ENCODE measurements around the gene SORCS2. TPM values are rescaled to one million over a fixed set of nuclear protein-coding genes. Genes with fewer than 3 reads are reported as not detected.

Gene SORCS2
- total RNA-seq, 1 donor from 2014 or later: 7.2 TPM

GRCh38 chr4:7431696-7432530 is 239.6 kb downstream of the SORCS2 start:
- Histone ChIP-seq H3K4me3 (no peak overlapping the region), H3K9me3 (no peaks in the 10 kb centered on the region), H3K36me3 (no peaks in the 10 kb centered on the region), H3K4me1 (no peaks in the 10 kb centered on the region), H3K27me3 (no peaks in the 10 kb centered on the region), H3K27ac (no peak overlapping the region)
- peak; percentile 23 for ATAC-seq
- TF ChIP-seq, protein P1, sequence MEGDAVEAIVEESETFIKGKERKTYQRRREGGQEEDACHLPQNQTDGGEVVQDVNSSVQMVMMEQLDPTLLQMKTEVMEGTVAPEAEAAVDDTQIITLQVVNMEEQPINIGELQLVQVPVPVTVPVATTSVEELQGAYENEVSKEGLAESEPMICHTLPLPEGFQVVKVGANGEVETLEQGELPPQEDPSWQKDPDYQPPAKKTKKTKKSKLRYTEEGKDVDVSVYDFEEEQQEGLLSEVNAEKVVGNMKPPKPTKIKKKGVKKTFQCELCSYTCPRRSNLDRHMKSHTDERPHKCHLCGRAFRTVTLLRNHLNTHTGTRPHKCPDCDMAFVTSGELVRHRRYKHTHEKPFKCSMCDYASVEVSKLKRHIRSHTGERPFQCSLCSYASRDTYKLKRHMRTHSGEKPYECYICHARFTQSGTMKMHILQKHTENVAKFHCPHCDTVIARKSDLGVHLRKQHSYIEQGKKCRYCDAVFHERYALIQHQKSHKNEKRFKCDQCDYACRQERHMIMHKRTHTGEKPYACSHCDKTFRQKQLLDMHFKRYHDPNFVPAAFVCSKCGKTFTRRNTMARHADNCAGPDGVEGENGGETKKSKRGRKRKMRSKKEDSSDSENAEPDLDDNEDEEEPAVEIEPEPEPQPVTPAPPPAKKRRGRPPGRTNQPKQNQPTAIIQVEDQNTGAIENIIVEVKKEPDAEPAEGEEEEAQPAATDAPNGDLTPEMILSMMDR (IDR thresholded peaks at IDR 0.05): no peak
- peak; percentile 70 for DNase-seq
- intact Hi-C loops (cut with DNase I): no loop called here

- DNase-seq (peak; percentile 58), ATAC-seq (no peak)
- intact Hi-C loops (cut with DNase I): no loop called here
- TF ChIP-seq, protein P1 (IDR thresholded peaks at IDR 0.05): no peak
- Histone ChIP-seq H3K27ac (no peak overlapping the region), H3K36me3 (no peaks in the 10 kb centered on the region), H3K4me1 (no peaks in the 10 kb centered on the region), H3K27me3 (no peaks in the 10 kb centered on the region), H3K4me3 (no peak overlapping the region), H3K9me3 (no peaks in the 10 kb centered on the region)
These were observed 240.4 kb downstream of the SORCS2 start for GRCh38 chr4:7432531-7433375.

DNA sequence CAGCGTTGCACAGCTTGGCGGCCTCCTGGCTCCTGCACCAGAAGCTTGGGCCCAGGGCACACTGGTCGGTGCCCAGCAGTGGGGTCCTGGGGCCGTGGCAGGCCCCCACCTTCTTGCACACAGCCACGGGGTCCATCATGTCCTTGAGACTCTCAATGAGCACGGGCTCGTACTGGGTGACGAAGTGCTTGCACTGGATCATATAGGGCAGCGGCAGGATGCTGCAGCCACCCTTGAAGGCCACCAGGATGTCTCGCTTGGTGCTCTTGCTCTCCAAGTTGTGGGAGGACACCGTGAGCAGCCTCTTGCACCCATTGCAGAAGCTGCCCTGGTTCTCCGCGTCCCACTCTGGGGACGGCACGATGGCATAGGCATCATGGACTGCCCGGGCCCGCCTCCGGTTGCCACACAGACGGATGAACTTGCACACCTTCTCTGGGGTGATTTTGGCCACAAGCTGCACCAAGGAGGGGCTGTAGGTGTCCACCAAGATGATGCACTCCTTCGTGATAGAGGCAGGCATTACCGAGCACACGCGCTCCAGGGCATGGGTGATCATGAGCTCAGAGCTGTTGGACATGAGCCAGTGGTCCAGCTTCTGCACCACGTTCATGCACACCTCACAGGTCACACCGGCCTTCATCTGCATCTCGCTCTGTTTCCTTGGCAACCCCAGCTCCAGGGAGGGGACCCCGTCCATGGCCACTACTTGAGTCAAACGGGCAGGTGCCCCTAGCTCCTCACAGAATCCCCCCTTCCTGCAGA is 241.2 kb downstream of the SORCS2 start:
- H3K27ac ChIP-seq: no peak overlapping the region
- H3K4me3 ChIP-seq: no peak overlapping the region
- intact Hi-C loops (cut with DNase I): no loop called here

GRCh38 chr4:7434141-7434765 is 241.9 kb downstream of the SORCS2 start:
- no peak overlapping the region for H3K27ac ChIP-seq
- H3K4me3 ChIP-seq: no peak overlapping the region
- DNase-seq: no peak

More for the DNA sequence above, 241.2 kb downstream of the SORCS2 start:
- ATAC-seq (no peak), DNase-seq (no peak)
- Histone ChIP-seq H3K36me3 (no peaks in the 10 kb centered on the region), H3K27me3 (no peaks in the 10 kb centered on the region), H3K4me1 (no peaks in the 10 kb centered on the region), H3K9me3 (no peaks in the 10 kb centered on the region)
- TF ChIP-seq, protein P1 (IDR thresholded peaks at IDR 0.05): no peak

More at GRCh38 chr4:7434141-7434765, 241.9 kb downstream of the SORCS2 start:
- Histone ChIP-seq H3K27me3 (no peaks in the 10 kb centered on the region), H3K4me1 (no peaks in the 10 kb centered on the region), H3K36me3 (no peaks in the 10 kb centered on the region), H3K9me3 (no peaks in the 10 kb centered on the region)
- TF ChIP-seq, protein P1 (IDR thresholded peaks at IDR 0.05): no peak
- intact Hi-C loops (cut with DNase I): no loop called here
- no peak for ATAC-seq
